HUES6 (cell line): ENCODE data around the gene REL.

Source experiments
- H3K27ac ChIP-seq: 2 replicates; pipeline ENCODE4 v1.7.0; 2013; ENCODE audit warnings: low read depth, mild to moderate bottlenecking, low read length, inconsistent platforms
- H3K27me3 ChIP-seq: 2 replicates; pipeline ENCODE4 v1.6.1; 2013; ENCODE audit warnings: low read length; ENCODE audit not compliant: control insufficient read depth, insufficient read depth
- H3K36me3 ChIP-seq: 2 replicates; pipeline ENCODE4 v1.6.1; 2013; ENCODE audit warnings: low read length; ENCODE audit not compliant: control insufficient read depth, insufficient read depth
- H3K4me1 ChIP-seq: 2 replicates; pipeline ENCODE4 v1.6.1; 2013; ENCODE audit warnings: low read length; ENCODE audit not compliant: control insufficient read depth, insufficient read depth
- H3K4me3 ChIP-seq: 2 replicates; pipeline ENCODE4 v1.5.1; 2013; ENCODE audit warnings: low read depth, low read length
- H3K9ac ChIP-seq: one replicate; pipeline ENCODE4 v1.6.1; 2013; ENCODE audit warnings: mild to moderate bottlenecking, low read length
- H3K9me3 ChIP-seq: 2 replicates; pipeline ENCODE4 v1.6.1; 2013; ENCODE audit warnings: low read depth, low read length; ENCODE audit not compliant: control insufficient read depth, insufficient read depth

REL gene

DNA sequence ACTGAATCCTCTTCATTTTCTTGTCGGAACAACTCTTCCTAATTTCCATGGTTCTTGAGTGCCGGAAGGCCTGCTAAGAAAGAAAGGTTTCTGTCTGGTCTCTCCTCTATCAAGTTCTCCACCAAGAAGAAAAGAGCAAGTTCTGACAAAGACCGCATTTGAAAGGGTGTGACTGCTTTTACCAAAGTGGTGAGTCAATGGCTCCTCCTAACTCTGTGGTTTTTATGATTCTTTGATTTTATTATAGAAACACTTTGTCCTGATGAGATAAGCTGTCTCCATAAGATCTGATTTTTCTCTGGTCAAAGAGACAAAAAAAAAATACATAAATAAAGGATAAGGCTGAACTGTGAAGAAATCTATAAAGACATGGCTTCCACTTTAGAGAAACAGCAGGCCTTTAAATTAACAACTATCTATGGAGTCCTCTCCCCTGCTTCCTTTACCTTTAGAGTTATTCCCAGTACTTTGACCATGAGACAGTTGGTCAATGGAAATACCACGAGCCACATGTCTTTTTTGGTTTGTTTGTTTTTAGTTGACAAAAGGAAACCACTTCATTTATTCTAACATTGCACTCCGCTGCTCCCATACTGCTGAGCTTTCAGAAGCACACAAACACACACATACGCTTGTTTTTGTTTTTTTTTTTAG is 67.7 kb downstream of the REL start:
- Histone ChIP-seq H3K36me3 (no peaks in the 10 kb centered on the region; the same call in 1 of the 2 replicates), H3K9me3 (peaks cover 10% of the 10 kb centered on the region), H3K27ac (no peak overlapping the region), H3K9ac (no peak overlapping the region), H3K27me3 (no peaks in the 10 kb centered on the region), H3K4me1 (no peaks in the 10 kb centered on the region), H3K4me3 (no peak overlapping the region)

DNA sequence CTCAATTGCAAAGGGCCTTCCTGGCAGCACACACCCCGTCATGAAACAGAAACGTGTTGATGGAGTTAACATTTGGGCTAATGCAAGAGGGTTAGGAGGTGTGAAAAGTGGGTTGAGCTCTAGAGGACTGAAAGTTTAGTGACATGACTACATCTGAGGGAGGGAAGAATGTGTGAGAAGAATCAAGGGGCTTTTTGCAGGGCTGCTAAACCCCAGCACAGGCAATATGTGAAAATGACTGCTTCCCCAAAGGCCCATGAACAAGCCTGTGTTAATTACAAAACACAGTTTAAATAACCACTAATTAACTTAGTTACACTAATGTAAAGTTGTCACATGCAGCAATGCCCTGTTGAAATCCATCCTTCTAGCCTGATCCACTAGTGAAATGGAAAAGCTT is 72.8 kb downstream of the REL start:
- H3K9me3 ChIP-seq = peaks cover 10% of the 10 kb centered on the region
- no peak overlapping the region for H3K27ac ChIP-seq
- no peaks in the 10 kb centered on the region for H3K27me3 ChIP-seq
- no peak overlapping the region for H3K4me3 ChIP-seq
- H3K4me1 ChIP-seq = no peaks in the 10 kb centered on the region
- H3K9ac ChIP-seq = no peak overlapping the region
- no peaks in the 10 kb centered on the region for H3K36me3 ChIP-seq

DNA sequence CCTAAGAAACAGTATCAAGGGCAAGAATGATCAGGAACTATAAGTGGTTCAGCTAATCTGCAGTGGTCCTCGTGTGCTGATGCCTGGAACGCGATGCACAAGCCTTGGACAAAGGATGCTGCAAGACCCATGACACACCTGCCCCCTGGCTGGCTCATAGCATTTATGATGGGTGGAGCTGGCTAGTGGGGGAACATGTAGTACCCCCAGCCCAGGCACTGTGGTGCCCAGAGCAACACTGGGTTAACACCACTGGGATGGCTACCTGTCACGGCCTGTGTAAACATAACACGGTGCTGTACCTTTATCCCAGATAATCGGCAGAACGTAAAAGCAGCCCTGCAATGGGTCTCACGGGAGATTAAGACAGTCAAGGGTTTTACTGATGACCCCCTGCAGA is 75.8 kb downstream of the REL start:
- Histone ChIP-seq H3K27ac (no peak overlapping the region), H3K27me3 (no peaks in the 10 kb centered on the region), H3K36me3 (no peaks in the 10 kb centered on the region), H3K4me1 (no peaks in the 10 kb centered on the region; the same call in 1 of the 2 replicates), H3K9me3 (no peaks in the 10 kb centered on the region), H3K4me3 (no peak overlapping the region), H3K9ac (no peak overlapping the region)

DNA sequence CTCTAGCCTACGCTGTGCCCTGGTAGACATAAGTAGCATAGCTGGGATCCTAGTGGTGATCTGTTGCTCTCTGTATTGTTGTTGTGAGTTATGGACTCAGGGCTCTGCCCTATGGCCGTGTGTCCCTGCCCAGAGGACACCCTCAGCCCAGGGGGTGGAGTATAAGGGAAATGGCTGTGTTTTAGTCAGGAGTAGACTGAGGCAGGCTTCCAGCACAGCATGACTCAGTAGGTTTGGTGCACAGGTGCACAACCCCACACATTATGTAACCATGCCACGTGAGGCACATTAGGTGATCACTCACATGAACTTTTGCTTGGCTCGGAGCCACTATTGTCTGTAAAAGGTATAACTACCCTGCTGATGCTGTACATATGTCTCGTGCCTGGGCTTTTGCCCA is 76.3 kb downstream of the REL start:
- Histone ChIP-seq H3K9ac (no peak overlapping the region), H3K27ac (no peak overlapping the region), H3K4me3 (no peak overlapping the region), H3K9me3 (no peaks in the 10 kb centered on the region), H3K4me1 (no peaks in the 10 kb centered on the region; the same call in 1 of the 2 replicates), H3K36me3 (no peaks in the 10 kb centered on the region), H3K27me3 (no peaks in the 10 kb centered on the region)

DNA sequence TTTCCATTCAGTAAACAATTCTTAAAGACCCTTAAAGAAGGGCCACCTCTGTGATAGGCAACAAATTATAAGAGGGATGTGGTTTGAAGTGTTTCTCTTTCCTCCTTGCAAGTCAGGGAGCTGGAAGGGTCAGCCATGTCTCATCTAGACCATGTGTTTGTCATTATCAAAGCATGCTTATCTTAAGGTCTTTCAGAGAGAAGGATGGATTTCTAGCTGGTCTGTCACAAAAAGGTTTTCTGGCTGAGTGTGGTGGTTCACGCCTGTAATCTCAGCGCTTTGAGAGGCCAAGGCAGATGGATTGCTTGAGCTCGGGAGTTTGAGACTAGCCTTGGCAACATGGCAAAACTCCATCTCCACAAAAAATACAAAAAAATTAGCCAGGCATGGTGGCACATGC is 77.0 kb downstream of the REL start:
- Histone ChIP-seq H3K27ac (no peak overlapping the region), H3K36me3 (no peaks in the 10 kb centered on the region)

DNA sequence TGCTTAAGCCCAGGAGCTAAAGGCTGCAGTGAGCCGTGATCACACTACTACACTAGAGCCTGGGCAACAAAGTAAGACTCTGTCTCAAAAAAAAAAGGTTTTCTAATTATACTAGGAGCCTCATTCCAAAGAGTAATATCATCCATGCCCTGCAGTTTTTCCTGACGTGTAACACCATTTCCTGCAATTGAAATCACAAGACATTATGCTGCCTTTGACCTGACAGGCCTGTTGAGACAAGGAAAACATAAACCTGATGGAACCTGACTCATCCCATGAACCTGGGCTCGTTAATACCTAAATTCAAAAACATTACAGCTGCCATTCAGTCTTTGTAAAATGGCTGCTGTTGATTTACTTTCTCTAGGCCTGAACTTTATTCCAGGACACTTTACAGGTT is 77.4 kb downstream of the REL start:
- H3K4me1 ChIP-seq = no peaks in the 10 kb centered on the region; the same call in 1 of the 2 replicates
- H3K9me3 ChIP-seq = no peaks in the 10 kb centered on the region
- no peak overlapping the region for H3K27ac ChIP-seq
- no peaks in the 10 kb centered on the region for H3K36me3 ChIP-seq
- H3K4me3 ChIP-seq = no peak overlapping the region
- H3K9ac ChIP-seq = no peak overlapping the region
- no peaks in the 10 kb centered on the region for H3K27me3 ChIP-seq

More for the DNA sequence above, 77.0 kb downstream of the REL start:
- H3K4me1 ChIP-seq = no peaks in the 10 kb centered on the region; the same call in 1 of the 2 replicates
- H3K4me3 ChIP-seq = no peak overlapping the region
- H3K9me3 ChIP-seq = no peaks in the 10 kb centered on the region
- H3K9ac ChIP-seq = no peak overlapping the region
- no peaks in the 10 kb centered on the region for H3K27me3 ChIP-seq

DNA sequence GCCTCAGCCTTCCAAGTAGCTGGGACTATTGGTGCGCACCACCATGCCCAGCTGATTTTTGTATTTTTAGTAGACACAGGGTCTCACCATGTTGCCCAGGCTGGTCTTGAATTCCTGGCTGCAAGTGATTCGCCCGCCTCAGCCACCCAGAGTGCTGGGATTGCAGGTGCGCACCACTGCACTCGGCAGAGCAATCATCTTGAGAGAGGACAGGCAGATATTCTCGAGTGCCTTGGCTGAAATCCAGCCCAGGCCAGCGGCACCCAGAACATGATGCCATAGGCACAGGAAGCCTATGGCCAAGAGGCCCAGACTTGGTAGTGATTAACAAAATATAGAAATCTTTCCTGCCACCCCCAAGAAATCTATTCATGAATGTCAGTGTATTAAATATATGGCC is 78.1 kb downstream of the REL start:
- no peaks in the 10 kb centered on the region for H3K27me3 ChIP-seq
- H3K4me3 ChIP-seq = no peak overlapping the region
- no peaks in the 10 kb centered on the region; the same call in 1 of the 2 replicates for H3K4me1 ChIP-seq
- no peak overlapping the region for H3K9ac ChIP-seq
- no peaks in the 10 kb centered on the region for H3K36me3 ChIP-seq
- H3K9me3 ChIP-seq = no peaks in the 10 kb centered on the region
- H3K27ac ChIP-seq = no peak overlapping the region

DNA sequence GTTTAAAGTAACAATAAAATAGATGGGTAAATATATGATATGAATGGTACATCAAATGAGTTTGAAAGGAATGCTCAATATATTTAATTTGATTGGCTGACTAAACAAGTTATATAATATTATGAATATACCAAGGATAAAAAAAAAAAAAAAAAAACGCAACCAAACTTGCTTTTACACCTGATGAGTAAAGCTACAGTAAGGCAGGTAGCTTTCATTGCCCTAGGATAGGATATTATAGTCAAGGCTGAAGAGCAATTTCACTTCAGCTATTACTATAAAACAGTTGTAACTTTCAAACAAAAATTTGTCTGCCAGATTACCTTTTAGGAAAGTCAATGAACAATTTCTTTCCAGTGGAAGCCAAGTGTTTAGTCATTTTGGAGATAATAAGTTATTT is 79.3 kb downstream of the REL start:
- H3K27ac ChIP-seq = no peak overlapping the region
- no peaks in the 10 kb centered on the region for H3K36me3 ChIP-seq
- H3K9ac ChIP-seq = no peak overlapping the region
- H3K9me3 ChIP-seq = no peaks in the 10 kb centered on the region
- H3K4me1 ChIP-seq = peaks cover 6% of the 10 kb centered on the region; the same call in 1 of the 2 replicates
- H3K4me3 ChIP-seq = no peak overlapping the region
- H3K27me3 ChIP-seq = no peaks in the 10 kb centered on the region

DNA sequence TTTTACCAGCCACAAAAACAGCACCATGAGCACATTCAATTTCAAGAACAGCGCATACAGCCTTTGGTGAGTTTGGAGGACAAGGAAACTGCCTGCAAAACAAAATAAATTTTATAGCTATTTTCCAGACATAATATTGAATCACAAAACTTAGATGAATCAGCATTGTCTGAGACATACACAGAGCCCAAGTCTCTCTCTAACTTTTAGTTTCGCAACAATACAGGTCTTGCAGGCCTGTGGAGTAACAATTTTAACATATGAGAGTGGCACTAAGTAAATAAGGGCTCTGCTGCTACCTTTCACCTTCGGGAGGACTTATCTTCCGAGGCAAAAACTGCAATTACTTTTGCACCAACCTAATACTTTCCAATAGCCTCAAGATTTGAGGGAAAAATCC is 80.1 kb downstream of the REL start:
- H3K4me3 ChIP-seq = no peak overlapping the region
- H3K27ac ChIP-seq = no peak overlapping the region

DNA sequence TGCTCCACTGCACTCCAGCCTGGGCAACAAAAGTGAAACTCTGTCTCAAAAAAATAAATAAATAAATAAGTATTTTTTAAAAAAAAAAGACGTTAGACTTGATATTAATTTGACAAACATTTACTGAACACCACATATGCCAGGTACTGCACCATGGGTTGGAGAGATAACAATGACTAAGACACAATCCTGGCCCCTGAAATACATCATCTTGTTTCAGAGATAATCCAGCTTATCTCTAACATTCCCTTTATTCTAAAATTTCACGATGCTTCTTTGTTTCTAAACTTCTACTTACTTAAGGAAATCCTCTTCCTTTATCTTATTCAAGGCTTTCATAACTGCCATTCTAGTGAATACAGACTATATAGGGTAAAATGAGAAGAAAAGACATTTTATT is 81.2 kb downstream of the REL start:
- peaks cover 6% of the 10 kb centered on the region; the same call in 1 of the 2 replicates for H3K4me1 ChIP-seq
- no peak overlapping the region for H3K27ac ChIP-seq

More for the DNA sequence above, 80.1 kb downstream of the REL start:
- no peak overlapping the region for H3K9ac ChIP-seq
- H3K9me3 ChIP-seq = no peaks in the 10 kb centered on the region
- H3K36me3 ChIP-seq = no peaks in the 10 kb centered on the region
- H3K27me3 ChIP-seq = no peaks in the 10 kb centered on the region
- H3K4me1 ChIP-seq = peaks cover 6% of the 10 kb centered on the region; the same call in 1 of the 2 replicates

DNA sequence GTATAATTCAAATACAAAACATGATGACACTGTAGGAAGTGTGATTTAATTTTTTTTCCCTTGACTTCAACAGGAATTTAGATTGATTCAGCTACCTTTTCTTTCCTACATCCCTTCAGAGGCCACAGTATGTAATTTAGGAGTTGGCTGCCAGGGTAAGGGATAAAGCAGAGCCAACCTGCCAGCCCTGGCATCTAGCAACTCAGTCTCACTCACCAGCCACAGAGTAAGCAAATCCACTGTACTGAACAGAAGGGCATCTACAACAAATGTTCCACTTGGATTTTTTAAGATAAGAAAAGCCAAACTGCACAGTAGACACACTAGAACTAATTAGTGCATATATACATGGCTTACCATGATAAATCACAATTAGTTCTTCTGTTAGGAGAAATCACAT is 81.8 kb downstream of the REL start:
- H3K36me3 ChIP-seq = no peaks in the 10 kb centered on the region
- no peak overlapping the region for H3K4me3 ChIP-seq
- H3K27me3 ChIP-seq = no peaks in the 10 kb centered on the region
- no peak overlapping the region for H3K9ac ChIP-seq
- H3K4me1 ChIP-seq = peaks cover 6% of the 10 kb centered on the region; the same call in 1 of the 2 replicates
- no peak overlapping the region for H3K27ac ChIP-seq
- H3K9me3 ChIP-seq = no peaks in the 10 kb centered on the region

More for the DNA sequence above, 81.2 kb downstream of the REL start:
- H3K9me3 ChIP-seq = no peaks in the 10 kb centered on the region
- no peaks in the 10 kb centered on the region for H3K36me3 ChIP-seq
- H3K27me3 ChIP-seq = no peaks in the 10 kb centered on the region
- H3K4me3 ChIP-seq = no peak overlapping the region
- no peak overlapping the region for H3K9ac ChIP-seq
